Measurements from ENCODE around the gene IL17RE. TPM values are rescaled to one million over a fixed set of nuclear protein-coding genes. Genes with fewer than 3 reads are reported as not detected.

The IL17RE gene
- total RNA-seq, 1 experiment from 2014 or later, result 0.12 TPM

- no peak for DNase-seq (ENCODE audit: extremely low read depth, low read depth)
Measured at GRCh38 chr3:9949115-9949514, 46.5 kb downstream of the IL17RE start.

GRCh38 chr3:9949626-9950025 lies 47.0 kb downstream of the IL17RE start:
- no peak for DNase-seq (ENCODE audit: extremely low read depth, low read depth)

- no peak for DNase-seq (ENCODE audit: extremely low read depth, low read depth)
Measured at GRCh38 chr3:9951126-9951525, 48.5 kb downstream of the IL17RE start.

GRCh38 chr3:9951598-9951961 lies 48.9 kb downstream of the IL17RE start:
- DNase-seq (ENCODE audit: extremely low read depth, low read depth), result no peak

GRCh38 chr3:9951962-9952805 lies 49.5 kb downstream of the IL17RE start, which contains the start of gene PRRT3:
TSS of gene PRRT3 (minus strand) at chr3:9952408. CDS start at chr3:9950115, 2,293 bp downstream.
- no peak for DNase-seq (ENCODE audit: extremely low read depth, low read depth)

GRCh38 chr3:9955067-9955502 lies 52.4 kb downstream of the IL17RE start:
- DNase-seq (ENCODE audit: extremely low read depth, low read depth), result no peak

- no peak for DNase-seq (ENCODE audit: extremely low read depth, low read depth)
Measured at GRCh38 chr3:9955611-9956352, 53.1 kb downstream of the IL17RE start.

GRCh38 chr3:9957214-9957613 lies 54.6 kb downstream of the IL17RE start:
- DNase-seq (ENCODE audit: extremely low read depth, low read depth), result no peak

- DNase-seq (ENCODE audit: extremely low read depth, low read depth), result no peak
Measured at GRCh38 chr3:9965200-9965875, 62.7 kb downstream of the IL17RE start.

Small RNA genes within 50 kb of the gene (small RNA-seq; reads per million reads assigned to genes)
- gene RNU6-882P, result 0 reads per million in 2 experiments

Other genes with a start within 250 kb of the IL17RE start
- gene CPNE9, start 199.0 kb upstream of the IL17RE start, total RNA-seq (2014; rRNA removed; shearing (Covaris generic)), result not detected in 2 replicates
- 6.3 and 7.8 TPM in 2 replicates for gene BRPF1, start 171.1 kb upstream of the IL17RE start, total RNA-seq (2014; rRNA removed; shearing (Covaris generic))
- 10.1 and 13.9 TPM in 2 replicates for gene OGG1, start 152.9 kb upstream of the IL17RE start, total RNA-seq (2014; rRNA removed; shearing (Covaris generic))
- 27.1 and 28.2 TPM in 2 replicates for gene CAMK1, start 132.9 kb upstream of the IL17RE start, total RNA-seq (2014; rRNA removed; shearing (Covaris generic))
- 45.6 and 49.2 TPM in 2 replicates for gene TADA3, start 110.4 kb upstream of the IL17RE start, total RNA-seq (2014; rRNA removed; shearing (Covaris generic))
- 80.9 and 97.3 TPM in 2 replicates for gene ARPC4, start 109.8 kb upstream of the IL17RE start, total RNA-seq (2014; rRNA removed; shearing (Covaris generic))
- 5.2 and 8.2 TPM in 2 replicates for gene TTLL3, start 92.6 kb upstream of the IL17RE start, total RNA-seq (2014; rRNA removed; shearing (Covaris generic))
- 22.2 and 25.3 TPM in 2 replicates for gene RPUSD3, start 58.8 kb upstream of the IL17RE start, total RNA-seq (2014; rRNA removed; shearing (Covaris generic))
- not detected in 2 replicates for gene CIDEC, start 22.6 kb upstream of the IL17RE start, total RNA-seq (2014; rRNA removed; shearing (Covaris generic))
- 30.2 and 35.3 TPM in 2 replicates for gene JAGN1, start 12.2 kb upstream of the IL17RE start, total RNA-seq (2014; rRNA removed; shearing (Covaris generic))
- 18.7 and 24.4 TPM in 2 replicates for gene IL17RC, start 14.2 kb downstream of the IL17RE start, total RNA-seq (2014; rRNA removed; shearing (Covaris generic))
- gene CRELD1, start 31.0 kb downstream of the IL17RE start, total RNA-seq (2014; rRNA removed; shearing (Covaris generic)), result 12.8 and 13.6 TPM in 2 replicates
- gene PRRT3, start 49.6 kb downstream of the IL17RE start, total RNA-seq (2014; rRNA removed; shearing (Covaris generic)), result 0.45 and 0.72 TPM in 2 replicates
- gene EMC3, start 84.0 kb downstream of the IL17RE start, total RNA-seq (2014; rRNA removed; shearing (Covaris generic)), result 63.7 and 71.2 TPM in 2 replicates
- gene FANCD2, start 123.6 kb downstream of the IL17RE start, total RNA-seq (2014; rRNA removed; shearing (Covaris generic)), result 18.2 and 21.0 TPM in 2 replicates
- not detected in 2 replicates for gene FANCD2OS, start 205.4 kb downstream of the IL17RE start, total RNA-seq (2014; rRNA removed; shearing (Covaris generic))
- 75.0 and 86.3 TPM in 2 replicates for gene BRK1, start 212.8 kb downstream of the IL17RE start, total RNA-seq (2014; rRNA removed; shearing (Covaris generic))
- 42.4 and 52.4 TPM in 2 replicates for gene VHL, start 238.9 kb downstream of the IL17RE start, total RNA-seq (2014; rRNA removed; shearing (Covaris generic))